HepG2 (cell line): ENCODE measurements around the gene GNGT2. TPM values are rescaled to one million over a fixed set of nuclear protein-coding genes. Genes with fewer than 3 reads are reported as not detected.

Experiments used
- ATAC-seq: fragments of 200-7000 bp; cut with Tn5 transposase; 3 replicates; pipeline ENCODE4 v1.9.1; 2020; ENCODE audit warnings: mild to moderate bottlenecking, moderate library complexity
- BruUV-seq: library from RNA; stranded (reverse); fragments of 400-500 nt; replicated peaks from 2 replicates; lab custom pipeline; 2021; lab: Mats Ljungman, UMichigan
- CTCF ChIA-PET: fragments of 300-600 bp; formaldehyde crosslinking; extraction: SDS; loops from one replicate; lab custom pipeline; 2021; ENCODE audit warnings: low total read pairs, inconsistent platforms, low intra/inter-chr PET ratio; lab: Yijun Ruan, JAX
- POLR2A ChIA-PET: fragments of 350-600 bp; sonication (Branson Sonifier 250); formaldehyde crosslinking; loops from one replicate; lab custom pipeline; 2020; ENCODE audit warnings: antibody characterized with exemption, inconsistent platforms; lab: Yijun Ruan, JAX
- DNase-seq: peaks from one replicate; pipeline ENCODE4 v3.0.0-alpha.2; 2015; ENCODE audit warnings: low spot score
- FAIRE-seq: peaks from 3 replicates; lab custom pipeline; 2011; peaks lifted over from hg19 to GRCh38; lab: Jason Lieb, UNC
- H2AFZ ChIP-seq: one replicate; pipeline ENCODE4 v1.6.1; 2011; ENCODE audit warnings: low read length, inconsistent platforms
- H3K27ac ChIP-seq: fragments of 300-600 bp; 3 replicates; pipeline ENCODE4 v1.8.0; 2011; ENCODE audit warnings: mixed run types, mild to moderate bottlenecking, mixed read lengths, low read length, inconsistent platforms; ENCODE audit not compliant: insufficient read depth; ENCODE audit errors: extremely low read length
- H3K27me3 ChIP-seq, 2 experiments: fragments of 200-600 bp in 1 of 2; 2 replicates in 1 of 2; 3 replicates in 1 of 2; pipeline versions ENCODE4 v1.6.0 to v1.8.0; 2011; ENCODE audit warnings: low read length in 2 of 2, mild to moderate bottlenecking in 2 of 2, moderate library complexity in 2 of 2, inconsistent platforms in 1 of 2; ENCODE audit not compliant: insufficient read depth in 2 of 2, control insufficient read depth in 1 of 2
- H3K36me3 ChIP-seq, 2 experiments: fragments of 200-600 bp in 1 of 2; replicated peaks in 1 of 2; 2 replicates in 1 of 2; 3 replicates in 1 of 2; pipeline versions ENCODE4 v1.5.1 to v1.8.0; 2011; ENCODE audit warnings: low read length in 2 of 2, inconsistent platforms in 1 of 2; ENCODE audit not compliant: insufficient read depth in 2 of 2, control insufficient read depth in 1 of 2
- H3K4me1 ChIP-seq: 2 replicates; pipeline ENCODE4 v1.5.1; 2012; ENCODE audit warnings: low read length, inconsistent platforms; ENCODE audit not compliant: insufficient read depth
- H3K4me2 ChIP-seq: 2 replicates; pipeline ENCODE4 v1.6.0; 2011; ENCODE audit warnings: low read depth, low read length, inconsistent platforms
- H3K4me3 ChIP-seq, 3 experiments: fragments of 200-600 bp in 1 of 3; sonication (generic), shearing (Covaris generic) in 1 of 3; replicated peaks in 1 of 3; 2 replicates each; pipeline ENCODE4 v1.5.1; 2011 to 2016; ENCODE audit warnings: low read length in 3 of 3, inconsistent platforms in 2 of 3, low read depth in 2 of 3, mild to moderate bottlenecking in 2 of 3, control low read depth in 1 of 3, mixed read lengths in 1 of 3; ENCODE audit not compliant: insufficient read depth in 1 of 3
- H3K79me2 ChIP-seq: one replicate; pipeline ENCODE4 v1.6.1; 2011; ENCODE audit warnings: low read length, inconsistent platforms; ENCODE audit not compliant: insufficient read depth
- H3K9ac ChIP-seq: 2 replicates; pipeline ENCODE4 v1.6.0; 2011; ENCODE audit warnings: mild to moderate bottlenecking, low read depth, low read length, inconsistent platforms; ENCODE audit not compliant: insufficient read depth
- H3K9me3 ChIP-seq: 2 replicates; pipeline ENCODE4 v1.5.1; 2012; ENCODE audit warnings: mild to moderate bottlenecking, low read length
- H4K20me1 ChIP-seq: 2 replicates; pipeline ENCODE4 v1.6.0; 2011; ENCODE audit warnings: inconsistent platforms, mild to moderate bottlenecking, low read length, moderate library complexity; ENCODE audit not compliant: insufficient read depth
- AHDC1 ChIP-seq: sonication (generic); formaldehyde crosslinking; IDR thresholded peaks from 2 replicates; pipeline ENCODE4 v1.5.1; 2020; ENCODE audit warnings: mild to moderate bottlenecking, missing genetic modification reagents, borderline replicate concordance
- CREB3 ChIP-seq: sonication (generic); formaldehyde crosslinking; IDR thresholded peaks from 2 replicates; pipeline ENCODE4 v1.5.0; 2020; ENCODE audit warnings: missing genetic modification reagents
- GTF3A ChIP-seq: sonication (generic); formaldehyde crosslinking; conservative IDR thresholded peaks from 2 replicates; pipeline ENCODE4 v1.4.0; 2020; ENCODE audit warnings: mild to moderate bottlenecking, missing genetic modification reagents
- MNT ChIP-seq: fragments of 450-650 bp; IDR thresholded peaks from 2 replicates; pipeline ENCODE4 v1.6.1; 2016
- THAP11 ChIP-seq: IDR thresholded peaks from 2 replicates; pipeline ENCODE4 v1.6.1; 2016; ENCODE audit warnings: missing biosample characterization, missing genetic modification reagents
- ZFP41 ChIP-seq: sonication (generic); formaldehyde crosslinking; IDR thresholded peaks from 2 replicates; pipeline ENCODE4 v1.4.0; 2020; ENCODE audit warnings: mild to moderate bottlenecking, missing genetic modification reagents, borderline replicate concordance
- ZNF232 ChIP-seq: sonication (generic); formaldehyde crosslinking; IDR thresholded peaks from 2 replicates; pipeline ENCODE4 v1.4.0; 2020; ENCODE audit warnings: missing genetic modification reagents, borderline replicate concordance
- ZNF562 ChIP-seq: sonication (generic); formaldehyde crosslinking; IDR thresholded peaks from 2 replicates; pipeline ENCODE4 v1.8.0; 2022; ENCODE audit warnings: missing genetic modification reagents, borderline replicate concordance
- ZNF605 ChIP-seq: sonication (generic); formaldehyde crosslinking; IDR thresholded peaks from 2 replicates; pipeline ENCODE4 v1.8.0; 2022; ENCODE audit warnings: mild to moderate bottlenecking, missing genetic modification reagents
- ZNF703 ChIP-seq: sonication (generic); formaldehyde crosslinking; IDR thresholded peaks from 2 replicates; pipeline ENCODE4 v1.5.1; 2020; ENCODE audit warnings: missing genetic modification reagents, mild to moderate bottlenecking, moderate library complexity, borderline replicate concordance
- ZSCAN20 ChIP-seq: sonication (generic); formaldehyde crosslinking; IDR thresholded peaks from 2 replicates; pipeline ENCODE4 v1.4.0; 2020; ENCODE audit warnings: missing genetic modification reagents, mild to moderate bottlenecking, borderline replicate concordance
- ZXDC ChIP-seq: sonication (generic); formaldehyde crosslinking; IDR thresholded peaks from 2 replicates; pipeline ENCODE4 v1.5.0; 2020; ENCODE audit warnings: mild to moderate bottlenecking, missing genetic modification reagents
- WGBS: methylation state at CpG from one replicate; pipeline ENCODE4 v1.1.6; 2017; ENCODE audit warnings: low lambda C conversion rate; 5-methylcytosine and 5-hydroxymethylcytosine counted together
- in situ Hi-C: cut with HindIII; loops from 2 replicates; pipeline ENCODE4 v1.10.0; 2017; ENCODE audit warnings: low pct_unique_long_range_greater_than_20kb; ENCODE audit not compliant: extremely low pct_ligation_motif_present
- intact Hi-C: fragments of 100-400 bp; cut with micrococcal nuclease; formaldehyde crosslinking; loops from one replicate; pipeline ENCODE4 v1.10.0; 2022; ENCODE audit not compliant: unreplicated experiment
- polyA plus RNA-seq, 8 experiments: library from polyadenylated mRNA; depleted of rRNA in 3 of 8; stranded (reverse) in 7 of 8; unstranded in 1 of 8; fragments of >200 nt; fragmentation: Illumina TruSeq in 4 of 8; extraction: Trizol in 4 of 8; gene quantifications; 2 replicates each; pipeline versions ENCODE4 v1.2.1 to v1.2.3, GENCODE V29; 2011 to 2016; ENCODE audit warnings: low read depth in 4 of 8, missing spikeins in 1 of 8, mixed read lengths in 1 of 8; ENCODE audit not compliant: insufficient read depth in 1 of 8
- total RNA-seq, 5 experiments: library from RNA; depleted of rRNA; stranded (reverse); fragments of >200 nt; fragmentation: Illumina TruSeq; extraction: Trizol; gene quantifications; 2 replicates each; pipeline ENCODE4 v1.2.3, GENCODE V29; 2016; ENCODE audit warnings: low read depth in 1 of 5

Gene GNGT2
- total and polyA plus RNA-seq, 2 of the 13 experiments (the other 11 are each of a cell fraction or from before 2014, with no cell fraction given) = not detected

GRCh38 chr17:49203796-49204195 lies 6.6 kb downstream of the GNGT2 start (continued):
- no peak for TF ChIP-seq THAP11 (CRISPR knock-in tag)

- no peak overlapping the region for H2AFZ ChIP-seq
- DNase-seq = no peak
- no peak for ATAC-seq
- POLR2A ChIA-PET = no interaction called here
- H3K4me3 ChIP-seq = no peak overlapping the region
- no peak overlapping the region for H3K4me2 ChIP-seq
- FAIRE-seq = no peak
- WGBS = 36% methylated on average over 8 of the region's 8 CpGs
- H3K79me2 ChIP-seq = no peaks in the 10 kb centered on the region
- H4K20me1 ChIP-seq = no peaks in the 10 kb centered on the region
- no peak overlapping the region for H3K27ac ChIP-seq
- H3K27me3 ChIP-seq = peaks cover 1 to 47% of the 10 kb centered on the region in 2 experiments; a peak in 3 of 5 replicates
- H3K9ac ChIP-seq = no peak overlapping the region
- intact Hi-C loops = no loop called here
- H3K4me1 ChIP-seq = 0 out of 2 replicates have a peak, but pooled peaks cover 7% of the 10 kb centered on the region
- in situ Hi-C loops = no loop called here
- no TSS peak for BruUV-seq
- no peaks in the 10 kb centered on the region for H3K9me3 ChIP-seq
- CTCF ChIA-PET = no interaction called here
- no peaks in the 10 kb centered on the region for H3K36me3 ChIP-seq
- TF ChIP-seq CREB3 = no peak
- TF ChIP-seq GTF3A = no peak
- TF ChIP-seq MNT = no peak
- no peak for TF ChIP-seq ZNF605 (CRISPR knock-in tag)
- TF ChIP-seq ZSCAN20 (CRISPR knock-in tag) = no peak
- no peak for TF ChIP-seq ZFP41
- TF ChIP-seq ZNF703 = no peak
- no peak for TF ChIP-seq ZNF562
- TF ChIP-seq ZNF232 (CRISPR knock-in tag) = no peak
- no peak for TF ChIP-seq AHDC1
- TF ChIP-seq ZXDC = no peak
Observed at GRCh38 chr17:49201481-49201927, 8.9 kb downstream of the GNGT2 start.
